Endothelial cell of umbilical vein (primary cell): ENCODE results near the gene CPHXL. TPM values are rescaled to one million over a fixed set of nuclear protein-coding genes. Genes with fewer than 3 reads are reported as not detected.

Experiments
- BruUV-seq: library from RNA; stranded (reverse); fragments of 400-500 nt; replicated peaks from 2 replicates; lab custom pipeline; 2021; lab: Mats Ljungman, UMichigan
- CTCF ChIA-PET: fragments of 300-600, 350-600 bp; sonication (Branson Sonifier 250); formaldehyde crosslinking; loops from one replicate; lab custom pipeline; 2021; ENCODE audit warnings: antibody characterized with exemption, inconsistent platforms; lab: Charles Lee
- POLR2A ChIA-PET: fragments of 300-600, 350-600 bp; sonication (Branson Sonifier 250); formaldehyde crosslinking; loops from one replicate; lab custom pipeline; 2021; ENCODE audit warnings: antibody characterized with exemption, inconsistent platforms; lab: Charles Lee
- DNase-seq: peaks from one replicate; pipeline ENCODE4 v3.0.0-alpha.2; 2011; ENCODE audit warnings: low read depth, low spot score
- FAIRE-seq: peaks from 2 replicates; lab custom pipeline; 2011; peaks lifted over from hg19 to GRCh38; lab: Jason Lieb, UNC
- H2AFZ ChIP-seq: 2 replicates; pipeline ENCODE4 v1.6.0; 2012; ENCODE audit warnings: low read depth, low read length, control low read depth, inconsistent platforms
- H3K27ac ChIP-seq: 2 replicates; pipeline ENCODE4 v1.5.1; 2011; ENCODE audit warnings: low read depth, mild to moderate bottlenecking, control low read depth, low read length, moderate library complexity; ENCODE audit not compliant: insufficient read depth
- H3K27me3 ChIP-seq, 2 experiments: 2 replicates each; pipeline versions ENCODE4 v1.6.0 to v1.6.1; 2011; ENCODE audit warnings: low read length in 2 of 2, mixed read lengths in 1 of 2; ENCODE audit not compliant: control insufficient read depth in 2 of 2, insufficient read depth in 2 of 2
- H3K36me3 ChIP-seq, 2 experiments: 2 replicates in 1 of 2; 3 replicates in 1 of 2; pipeline ENCODE4 v1.5.1; 2011; ENCODE audit warnings: low read length in 2 of 2, mild to moderate bottlenecking in 1 of 2, moderate library complexity in 1 of 2; ENCODE audit not compliant: control insufficient read depth in 2 of 2, insufficient read depth in 2 of 2; ENCODE audit errors: extremely low read depth in 1 of 2
- H3K4me1 ChIP-seq: 3 replicates; pipeline ENCODE4 v1.5.1; 2011; ENCODE audit warnings: mild to moderate bottlenecking, low read length; ENCODE audit not compliant: control insufficient read depth, insufficient read depth; ENCODE audit errors: extremely low read depth
- H3K4me2 ChIP-seq: 2 replicates; pipeline ENCODE4 v1.6.1; 2011; ENCODE audit warnings: low read length, control low read depth, mixed read lengths; ENCODE audit not compliant: insufficient read depth
- H3K4me3 ChIP-seq, 3 experiments: fragments of 200-600 bp in 1 of 3; sonication (generic), shearing (Covaris generic) in 1 of 3; replicated peaks in 1 of 3; 2 replicates each; pipeline ENCODE4 v1.5.1; 2011 to 2016; ENCODE audit warnings: control low read depth in 3 of 3, low read length in 3 of 3, mild to moderate bottlenecking in 2 of 3, inconsistent platforms in 1 of 3, low read depth in 1 of 3, moderate library complexity in 1 of 3; ENCODE audit not compliant: insufficient read depth in 1 of 3
- H3K79me2 ChIP-seq: 2 replicates; pipeline ENCODE4 v1.6.0; 2012; ENCODE audit warnings: low read length, inconsistent platforms; ENCODE audit not compliant: control insufficient read depth, insufficient read depth
- H3K9ac ChIP-seq: replicated peaks from 2 replicates; pipeline ENCODE3; 2011; ENCODE audit warnings: low read length, control low read depth; ENCODE audit not compliant: insufficient read depth; ENCODE audit errors: extremely low read depth
- H3K9me1 ChIP-seq: replicated peaks from 3 replicates; pipeline ENCODE4 v1.6.0; 2011; ENCODE audit warnings: mild to moderate bottlenecking, low read length; ENCODE audit not compliant: control insufficient read depth, insufficient read depth; ENCODE audit errors: extremely low read depth
- H3K9me3 ChIP-seq: replicated peaks from 2 replicates; pipeline ENCODE4 v1.5.1; 2012; ENCODE audit warnings: low read length, inconsistent platforms; ENCODE audit not compliant: control insufficient read depth, insufficient read depth
- H4K20me1 ChIP-seq: replicated peaks from 2 replicates; pipeline ENCODE3; 2011; ENCODE audit warnings: mild to moderate bottlenecking, low read length; ENCODE audit not compliant: control insufficient read depth, insufficient read depth; ENCODE audit errors: extremely low read depth
- EZH2 ChIP-seq: IDR thresholded peaks from 2 replicates; pipeline ENCODE4 v1.6.1; 2012; ENCODE audit warnings: borderline replicate concordance, low read depth, mild to moderate bottlenecking, moderate library complexity, low read length, inconsistent platforms; ENCODE audit not compliant: severe bottlenecking
- FOS ChIP-seq: IDR thresholded peaks from 2 replicates; pipeline ENCODE4 v1.6.1; 2011; ENCODE audit warnings: mild to moderate bottlenecking, low read length, moderate library complexity, borderline replicate concordance; ENCODE audit not compliant: insufficient read depth
- GATA2 ChIP-seq: IDR thresholded peaks from 2 replicates; pipeline ENCODE4 v1.7.0; 2011; ENCODE audit warnings: low read depth, mild to moderate bottlenecking, moderate library complexity, mixed read lengths, low read length; ENCODE audit not compliant: insufficient read length, insufficient read depth
- JUN ChIP-seq: IDR thresholded peaks from 2 replicates; pipeline ENCODE4 v1.6.1; 2011; ENCODE audit warnings: borderline replicate concordance, low read depth; ENCODE audit not compliant: insufficient read length, insufficient read depth
- MYC ChIP-seq: IDR thresholded peaks from one replicate; pipeline ENCODE4 v1.6.1; 2011; ENCODE audit warnings: mild to moderate bottlenecking, low read depth, low read length
- POLR2A ChIP-seq: IDR thresholded peaks from 2 replicates; pipeline ENCODE4 v1.6.1; 2012; ENCODE audit warnings: low read depth, mild to moderate bottlenecking, control low read depth, low read length
- POLR2AphosphoS5 ChIP-seq: IDR thresholded peaks from 2 replicates; pipeline ENCODE4 v1.6.1; 2012; ENCODE audit warnings: low read depth, mild to moderate bottlenecking, control low read depth, low read length, moderate library complexity; ENCODE audit not compliant: insufficient read depth
- dilution Hi-C: fragments of 300-500 bp; cut with MboI; formaldehyde crosslinking; loops from one replicate; pipeline ENCODE4 v1.15.0; 2019; ENCODE audit warnings: low sequenced_read_pairs; ENCODE audit not compliant: extremely low pct_ligation_motif_present
- intact Hi-C: fragments of 100-400 bp; cut with micrococcal nuclease; formaldehyde crosslinking; loops from one replicate; pipeline ENCODE4 v1.10.0; 2022
- polyA plus RNA-seq, 4 experiments: library from polyadenylated mRNA; depleted of rRNA in 3 of 4; stranded (reverse) in 3 of 4; unstranded in 1 of 4; fragments of >200 nt; gene quantifications; 2 replicates each; pipeline versions ENCODE4 v1.2.1 to v1.2.3, GENCODE V29; 2011 to 2012; ENCODE audit warnings: missing spikeins in 1 of 4
- total RNA-seq: library from RNA; stranded (reverse); gene quantifications from 2 replicates; pipeline ENCODE4 v1.2.3, GENCODE V29; 2021
- TF ChIP-seq, protein P1 (sequence below), 2 donors: IDR thresholded peaks; 1 replicate in 1 of 2; 2 replicates in 1 of 2; pipeline ENCODE4 v1.5.1; 2011; ENCODE audit warnings: low read length in 2 of 2, mild to moderate bottlenecking in 2 of 2, moderate library complexity in 2 of 2, control low read depth in 1 of 2, inconsistent platforms in 1 of 2, low read depth in 1 of 2; ENCODE audit not compliant: insufficient read depth in 1 of 2; ENCODE audit errors: extremely low read depth in 1 of 2
- TF ChIP-seq, protein P2 (sequence below): IDR thresholded peaks from 2 replicates; pipeline ENCODE4 v1.6.1; 2011; ENCODE audit not compliant: insufficient read depth, insufficient read length

The CPHXL gene
- total and polyA plus RNA-seq, 2 donors (not counting 3 experiments of a cell fraction or from before 2014, with no cell fraction given) = not detected

DNA sequence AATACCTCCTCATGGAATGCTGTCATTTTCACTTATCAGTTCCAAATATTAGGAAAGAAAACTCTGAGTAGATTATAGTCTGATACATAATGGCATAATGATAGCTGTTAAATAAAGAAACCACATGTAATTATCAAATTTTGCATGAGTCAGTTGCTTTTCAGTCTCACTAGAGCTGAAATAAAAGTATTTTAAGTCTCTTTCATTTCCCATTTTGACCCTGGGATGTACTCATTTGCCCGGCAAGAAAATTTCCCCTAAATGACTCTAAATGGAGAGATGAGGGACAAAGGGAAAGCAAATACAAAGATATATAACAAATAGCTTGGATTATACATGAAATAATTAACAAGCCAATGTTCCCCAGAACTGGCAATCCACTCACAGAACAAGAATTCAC, 47.9 kb upstream of the CPHXL start:
- TF ChIP-seq POLR2AphosphoS5 (no peak), MYC (no peak), POLR2A (no peak)
- TF ChIP-seq, protein P1, sequence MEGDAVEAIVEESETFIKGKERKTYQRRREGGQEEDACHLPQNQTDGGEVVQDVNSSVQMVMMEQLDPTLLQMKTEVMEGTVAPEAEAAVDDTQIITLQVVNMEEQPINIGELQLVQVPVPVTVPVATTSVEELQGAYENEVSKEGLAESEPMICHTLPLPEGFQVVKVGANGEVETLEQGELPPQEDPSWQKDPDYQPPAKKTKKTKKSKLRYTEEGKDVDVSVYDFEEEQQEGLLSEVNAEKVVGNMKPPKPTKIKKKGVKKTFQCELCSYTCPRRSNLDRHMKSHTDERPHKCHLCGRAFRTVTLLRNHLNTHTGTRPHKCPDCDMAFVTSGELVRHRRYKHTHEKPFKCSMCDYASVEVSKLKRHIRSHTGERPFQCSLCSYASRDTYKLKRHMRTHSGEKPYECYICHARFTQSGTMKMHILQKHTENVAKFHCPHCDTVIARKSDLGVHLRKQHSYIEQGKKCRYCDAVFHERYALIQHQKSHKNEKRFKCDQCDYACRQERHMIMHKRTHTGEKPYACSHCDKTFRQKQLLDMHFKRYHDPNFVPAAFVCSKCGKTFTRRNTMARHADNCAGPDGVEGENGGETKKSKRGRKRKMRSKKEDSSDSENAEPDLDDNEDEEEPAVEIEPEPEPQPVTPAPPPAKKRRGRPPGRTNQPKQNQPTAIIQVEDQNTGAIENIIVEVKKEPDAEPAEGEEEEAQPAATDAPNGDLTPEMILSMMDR (IDR thresholded peaks at IDR 0.05; ENCODE audit: extremely low read depth in 1 of 2, insufficient read depth in 1 of 2, low read depth in 1 of 2, low read length in 2 of 2) = no peak
- TF ChIP-seq, protein P2, sequence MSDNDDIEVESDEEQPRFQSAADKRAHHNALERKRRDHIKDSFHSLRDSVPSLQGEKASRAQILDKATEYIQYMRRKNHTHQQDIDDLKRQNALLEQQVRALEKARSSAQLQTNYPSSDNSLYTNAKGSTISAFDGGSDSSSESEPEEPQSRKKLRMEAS = no peak
- Histone ChIP-seq H3K79me2 (no peaks in the 10 kb centered on the region), H3K9me1 (no peaks in the 10 kb centered on the region), H3K36me3 (no peaks in the 10 kb centered on the region), H4K20me1 (no peaks in the 10 kb centered on the region), H3K27ac (no peak overlapping the region), H3K27me3 (peaks cover 0 to 6% of the 10 kb centered on the region in 2 experiments), H3K4me1 (no peaks in the 10 kb centered on the region), H3K4me2 (no peak overlapping the region), H2AFZ (no peak overlapping the region), H3K9ac (no peak overlapping the region), H3K9me3 (no peaks in the 10 kb centered on the region), H3K4me3 (no peak overlapping the region)
- no TSS peak for BruUV-seq
- FAIRE-seq (no peak), DNase-seq (no peak)
- ChIA-PET CTCF (interaction anchor here (0.6 to 1.8 kb wide), 2 partner anchors 10 to 112 kb away, joined by 3 to 8 read pairs; no protein-coding TSS in a partner anchor), POLR2A (no interaction called here)
- intact Hi-C loops (no loop called here), dilution Hi-C loops (no loop called here)

DNA sequence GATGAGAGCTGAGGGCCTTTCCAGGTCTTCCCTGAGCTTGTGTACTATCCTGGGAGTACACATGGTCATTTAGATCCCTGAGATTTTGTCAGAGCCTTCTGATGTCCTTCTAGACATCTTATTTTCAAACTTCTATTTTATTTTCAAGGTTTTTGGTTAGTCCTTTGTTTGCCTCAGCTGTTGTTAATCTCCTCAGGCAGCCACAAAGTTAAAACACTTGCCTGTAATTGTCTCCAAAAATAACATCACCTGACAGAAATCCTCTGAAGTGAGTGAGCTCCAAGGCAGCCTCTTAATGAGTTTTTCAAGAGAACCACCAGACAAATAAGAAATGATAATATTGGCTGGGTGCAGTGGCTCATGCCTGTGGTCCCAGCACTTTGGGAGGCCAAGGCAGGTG, 43.8 kb upstream of the CPHXL start:
- Histone ChIP-seq H3K4me3 (no peak overlapping the region), H3K4me1 (no peaks in the 10 kb centered on the region), H3K9ac (no peak overlapping the region), H3K79me2 (no peaks in the 10 kb centered on the region), H3K27me3 (peaks cover 0 to 10% of the 10 kb centered on the region in 2 experiments), H3K27ac (no peak overlapping the region), H3K4me2 (no peak overlapping the region), H3K36me3 (no peaks in the 10 kb centered on the region), H3K9me1 (no peaks in the 10 kb centered on the region), H2AFZ (no peak overlapping the region), H3K9me3 (no peaks in the 10 kb centered on the region), H4K20me1 (no peaks in the 10 kb centered on the region)
- ChIA-PET CTCF (no interaction called here), POLR2A (no interaction called here)
- no TSS peak for BruUV-seq
- DNase-seq = no peak
- TF ChIP-seq MYC = no peak
- no peak for TF ChIP-seq JUN
- TF ChIP-seq, protein P2 = no peak
- no peak for TF ChIP-seq FOS
- no peak for TF ChIP-seq POLR2AphosphoS5
- TF ChIP-seq POLR2A = no peak
- TF ChIP-seq, protein P1 (IDR thresholded peaks at IDR 0.05; ENCODE audit: extremely low read depth in 1 of 2, insufficient read depth in 1 of 2, low read depth in 1 of 2, low read length in 2 of 2) = no peak
- TF ChIP-seq GATA2 = no peak
- TF ChIP-seq EZH2 = no peak
- dilution Hi-C loops = no loop called here
- intact Hi-C loops = no loop called here
- no peak for FAIRE-seq
